ENCODE measurements around the gene LRRC3.

LRRC3 gene

DNA sequence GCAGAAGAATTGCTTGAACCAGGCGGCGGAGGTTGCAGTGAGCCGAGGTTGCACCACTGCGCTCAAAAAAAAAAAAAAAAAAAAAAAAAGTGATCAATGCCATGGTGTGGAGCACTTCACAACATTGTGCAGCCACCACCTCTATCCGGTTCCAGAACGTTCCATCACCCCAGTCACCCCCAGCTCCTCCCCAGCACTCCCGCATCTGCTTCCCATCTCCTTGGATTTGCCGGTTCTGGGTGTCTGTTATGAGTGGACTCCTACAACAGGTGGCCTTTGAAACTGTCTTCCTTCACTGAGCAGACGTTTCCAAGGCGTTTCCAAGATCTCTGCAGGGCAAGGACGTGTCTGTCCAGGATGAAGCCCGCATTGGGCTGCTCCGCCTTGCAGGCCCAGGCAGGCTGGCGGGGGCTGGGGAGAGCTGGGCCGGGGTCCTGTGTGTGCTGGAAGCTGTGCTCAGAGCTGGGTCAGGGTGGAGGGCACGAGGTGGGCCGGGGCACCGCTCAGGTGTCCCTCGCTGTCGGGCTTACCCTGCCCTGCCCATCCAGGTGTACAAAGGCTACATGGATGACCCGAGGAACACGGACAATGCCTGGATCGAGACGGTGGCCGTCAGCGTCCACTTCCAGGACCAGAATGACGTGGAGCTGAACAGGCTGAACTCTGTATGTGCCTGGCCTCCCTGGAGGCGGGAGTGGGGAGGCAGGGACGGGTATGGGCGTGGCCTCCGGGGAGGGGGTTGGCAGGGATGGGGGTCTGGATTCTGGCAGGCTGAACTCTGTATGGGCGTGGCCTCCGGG, 14.9 kb upstream of the LRRC3 start:
- H3K79me2 ChIP-seq (ENCODE audit: insufficient read depth, low read depth), result no peaks in the 10 kb centered on the region
- no peak overlapping the region for H3K4me2 ChIP-seq
- peaks cover 60% of the 10 kb centered on the region for H3K27me3 ChIP-seq (ENCODE audit: insufficient read depth, low read depth)
- no peaks in the 10 kb centered on the region for H4K20me1 ChIP-seq (ENCODE audit: insufficient read depth)
- H3K9ac ChIP-seq, result no peak overlapping the region
- H2AFZ ChIP-seq (ENCODE audit: low read depth), result no peak overlapping the region
- H3K4me3 ChIP-seq (IDR thresholded peaks at IDR 0.05; ENCODE audit: insufficient read depth, low read depth, low read length), result no peak overlapping the region
- no peaks in the 10 kb centered on the region for H3K4me1 ChIP-seq (ENCODE audit: low read depth, poor library complexity, severe bottlenecking)
- no peak overlapping the region for H3K27ac ChIP-seq
- H3K36me3 ChIP-seq (ENCODE audit: insufficient read depth), result no peaks in the 10 kb centered on the region
- TF ChIP-seq, protein P1, sequence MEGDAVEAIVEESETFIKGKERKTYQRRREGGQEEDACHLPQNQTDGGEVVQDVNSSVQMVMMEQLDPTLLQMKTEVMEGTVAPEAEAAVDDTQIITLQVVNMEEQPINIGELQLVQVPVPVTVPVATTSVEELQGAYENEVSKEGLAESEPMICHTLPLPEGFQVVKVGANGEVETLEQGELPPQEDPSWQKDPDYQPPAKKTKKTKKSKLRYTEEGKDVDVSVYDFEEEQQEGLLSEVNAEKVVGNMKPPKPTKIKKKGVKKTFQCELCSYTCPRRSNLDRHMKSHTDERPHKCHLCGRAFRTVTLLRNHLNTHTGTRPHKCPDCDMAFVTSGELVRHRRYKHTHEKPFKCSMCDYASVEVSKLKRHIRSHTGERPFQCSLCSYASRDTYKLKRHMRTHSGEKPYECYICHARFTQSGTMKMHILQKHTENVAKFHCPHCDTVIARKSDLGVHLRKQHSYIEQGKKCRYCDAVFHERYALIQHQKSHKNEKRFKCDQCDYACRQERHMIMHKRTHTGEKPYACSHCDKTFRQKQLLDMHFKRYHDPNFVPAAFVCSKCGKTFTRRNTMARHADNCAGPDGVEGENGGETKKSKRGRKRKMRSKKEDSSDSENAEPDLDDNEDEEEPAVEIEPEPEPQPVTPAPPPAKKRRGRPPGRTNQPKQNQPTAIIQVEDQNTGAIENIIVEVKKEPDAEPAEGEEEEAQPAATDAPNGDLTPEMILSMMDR (conservative IDR thresholded peaks at IDR 0.05; ENCODE audit: low read depth, low read length), result no peak

DNA sequence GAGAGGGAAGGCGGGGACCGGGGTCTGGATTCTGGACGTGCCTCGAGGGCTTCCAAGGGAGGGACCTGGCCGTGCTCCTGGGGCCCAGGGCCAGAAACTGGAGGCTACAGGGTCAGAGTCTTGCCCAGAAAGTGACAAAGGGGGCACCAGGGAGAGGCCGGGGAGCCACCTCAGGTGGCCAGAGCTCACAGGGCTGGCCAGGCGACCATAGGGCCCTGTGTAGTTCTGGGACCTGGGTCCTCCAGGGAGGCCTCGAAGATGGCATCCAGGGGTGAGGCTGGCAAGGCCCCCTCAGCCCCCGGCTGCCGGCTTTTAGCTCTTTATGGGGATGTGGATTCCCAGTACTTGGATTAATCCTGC, 14.3 kb upstream of the LRRC3 start:
- Histone ChIP-seq H3K4me3 (IDR thresholded peaks at IDR 0.05; ENCODE audit: insufficient read depth, low read depth, low read length) (no peak overlapping the region), H3K27ac (no peak overlapping the region), H3K36me3 (ENCODE audit: insufficient read depth) (no peaks in the 10 kb centered on the region), H2AFZ (ENCODE audit: low read depth) (no peak overlapping the region), H3K4me1 (ENCODE audit: low read depth, poor library complexity, severe bottlenecking) (no peaks in the 10 kb centered on the region), H3K9ac (no peak overlapping the region), H3K27me3 (ENCODE audit: insufficient read depth, low read depth) (peaks cover 63% of the 10 kb centered on the region), H4K20me1 (ENCODE audit: insufficient read depth) (no peaks in the 10 kb centered on the region), H3K79me2 (ENCODE audit: insufficient read depth, low read depth) (no peaks in the 10 kb centered on the region), H3K4me2 (no peak overlapping the region)
- TF ChIP-seq, protein P1 (conservative IDR thresholded peaks at IDR 0.05; ENCODE audit: low read depth, low read length), result no peak

DNA sequence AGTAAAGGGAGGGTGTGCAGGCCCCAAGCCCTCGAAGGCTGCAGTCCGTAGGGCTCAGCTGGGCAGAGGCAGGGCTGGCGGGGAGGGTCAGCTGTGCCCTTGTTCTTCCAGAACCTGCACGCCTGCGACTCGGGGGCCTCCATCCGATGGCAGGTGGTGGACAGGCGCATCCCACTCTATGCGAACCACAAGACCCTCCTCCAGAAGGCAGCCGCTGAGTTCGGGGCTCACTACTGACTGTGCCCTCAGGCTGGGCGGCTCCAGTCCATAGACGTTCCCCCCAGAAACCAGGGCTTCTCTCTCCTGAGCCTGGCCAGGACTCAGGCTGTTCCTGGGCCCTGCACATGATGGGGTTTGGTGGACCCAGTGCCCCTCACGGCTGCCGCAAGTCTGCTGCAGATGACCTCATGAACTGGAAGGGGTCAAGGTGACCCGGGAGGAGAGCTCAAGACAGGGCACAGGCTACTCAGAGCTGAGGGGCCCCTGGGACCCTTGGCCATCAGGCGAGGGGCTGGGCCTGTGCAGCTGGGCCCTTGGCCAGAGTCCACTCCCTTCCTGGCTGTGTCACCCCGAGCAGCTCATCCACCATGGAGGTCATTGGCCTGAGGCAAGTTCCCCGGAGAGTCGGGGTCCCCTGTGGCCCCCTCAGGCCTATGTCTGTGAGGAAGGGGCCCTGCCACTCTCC, 13.6 kb upstream of the LRRC3 start:
- H2AFZ ChIP-seq (ENCODE audit: low read depth), result no peak overlapping the region
- no peaks in the 10 kb centered on the region for H3K36me3 ChIP-seq (ENCODE audit: insufficient read depth)
- H3K79me2 ChIP-seq (ENCODE audit: insufficient read depth, low read depth), result no peaks in the 10 kb centered on the region
- no peaks in the 10 kb centered on the region for H3K4me1 ChIP-seq (ENCODE audit: low read depth, poor library complexity, severe bottlenecking)
- H3K27ac ChIP-seq, result no peak overlapping the region
- no peaks in the 10 kb centered on the region for H4K20me1 ChIP-seq (ENCODE audit: insufficient read depth)
- H3K4me2 ChIP-seq, result no peak overlapping the region
- H3K9ac ChIP-seq, result no peak overlapping the region
- H3K27me3 ChIP-seq (ENCODE audit: insufficient read depth, low read depth), result peaks cover 68% of the 10 kb centered on the region
- TF ChIP-seq, protein P1 (conservative IDR thresholded peaks at IDR 0.05; ENCODE audit: low read depth, low read length), result no peak
- H3K4me3 ChIP-seq (IDR thresholded peaks at IDR 0.05; ENCODE audit: insufficient read depth, low read depth, low read length), result no peak overlapping the region

DNA sequence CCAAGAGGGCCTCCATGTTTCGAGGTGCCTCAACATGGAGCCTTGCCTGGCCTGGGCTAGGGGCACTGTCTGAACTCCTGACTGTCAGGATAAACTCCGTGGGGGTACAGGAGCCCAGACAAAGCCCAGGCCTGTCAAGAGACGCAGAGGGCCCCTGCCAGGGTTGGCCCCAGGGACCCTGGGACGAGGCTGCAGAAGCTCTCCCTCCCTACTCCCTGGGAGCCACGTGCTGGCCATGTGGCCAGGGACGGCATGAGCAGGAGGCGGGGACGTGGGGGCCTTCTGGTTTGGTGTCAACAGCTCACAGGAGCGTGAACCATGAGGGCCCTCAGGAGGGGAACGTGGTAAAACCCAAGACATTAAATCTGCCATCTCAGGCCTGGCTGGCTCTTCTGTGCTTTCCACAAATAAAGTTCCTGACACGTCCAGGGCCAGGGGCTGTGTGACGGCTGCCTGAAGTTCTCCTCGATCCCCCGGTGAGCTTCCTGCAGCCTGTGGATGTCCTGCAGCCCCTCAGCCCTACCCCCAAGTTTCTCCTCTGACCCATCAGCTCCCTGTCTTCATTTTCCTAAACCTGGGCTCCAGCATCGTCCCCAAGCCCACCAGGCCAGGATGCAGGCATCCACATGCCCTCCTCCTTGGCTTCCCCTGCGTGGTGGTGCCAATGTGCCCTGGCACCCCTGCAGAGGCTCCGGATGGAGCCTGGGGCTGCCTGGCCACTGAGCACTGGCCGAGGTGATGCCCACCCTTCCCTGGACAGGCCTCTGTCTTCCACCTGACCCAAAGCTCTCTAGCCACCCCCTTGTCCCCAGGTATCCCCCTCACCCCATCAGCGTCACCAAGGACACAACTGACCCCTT, 12.8 kb upstream of the LRRC3 start:
- Histone ChIP-seq H3K27ac (no peak overlapping the region), H3K9ac (no peak overlapping the region), H3K36me3 (ENCODE audit: insufficient read depth) (no peaks in the 10 kb centered on the region), H3K4me2 (no peak overlapping the region), H4K20me1 (ENCODE audit: insufficient read depth) (no peaks in the 10 kb centered on the region), H3K4me1 (ENCODE audit: low read depth, poor library complexity, severe bottlenecking) (no peaks in the 10 kb centered on the region), H2AFZ (ENCODE audit: low read depth) (no peak overlapping the region), H3K27me3 (ENCODE audit: insufficient read depth, low read depth) (peaks cover 71% of the 10 kb centered on the region), H3K79me2 (ENCODE audit: insufficient read depth, low read depth) (no peaks in the 10 kb centered on the region), H3K4me3 (IDR thresholded peaks at IDR 0.05; ENCODE audit: insufficient read depth, low read depth, low read length) (no peak overlapping the region)
- TF ChIP-seq, protein P1 (conservative IDR thresholded peaks at IDR 0.05; ENCODE audit: low read depth, low read length), result no peak
